Activated CD4-positive, alpha-beta T cell treated with anti-CD3 and anti-CD28 coated beads, Interleukin-2, amount 10 ng/mL, durations not matched to agents 24 days and 14 days (primary cell): ENCODE data around the gene LTBP1. TPM values are rescaled to one million over a fixed set of nuclear protein-coding genes. Genes with fewer than 3 reads are reported as not detected.
"Not testable (repeated sequence)": the region's sequence is repeated elsewhere in the genome, so short reads cannot be mapped to it uniquely, and the experiment has no call there.

Experiments used
- DNase-seq: peaks from one replicate; pipeline ENCODE4 v3.0.0; 2022
- H3K27ac Mint-ChIP-seq: one replicate; pipeline ENCODE4 v1.8.0; 2022; ENCODE audit warnings: mild to moderate bottlenecking, mixed read lengths
- H3K27me3 Mint-ChIP-seq: one replicate; pipeline ENCODE4 v1.8.0; 2022; ENCODE audit warnings: mixed read lengths
- H3K36me3 Mint-ChIP-seq: one replicate; pipeline ENCODE4 v1.8.0; 2022; ENCODE audit warnings: low read depth, mild to moderate bottlenecking, mixed read lengths
- H3K4me1 Mint-ChIP-seq: one replicate; pipeline ENCODE4 v1.8.0; 2021; ENCODE audit warnings: mixed read lengths
- H3K4me3 Mint-ChIP-seq: one replicate; pipeline ENCODE4 v1.8.0; 2022; ENCODE audit warnings: mild to moderate bottlenecking, moderate library complexity, mixed read lengths
- H3K9me3 Mint-ChIP-seq: one replicate; pipeline ENCODE4 v1.8.0; 2021; ENCODE audit warnings: mixed read lengths
- intact Hi-C: fragments of 100-400 bp; cut with micrococcal nuclease; formaldehyde crosslinking; loops from one replicate; pipeline ENCODE4 v1.15.1; 2023
- total RNA-seq: library from RNA; stranded (reverse); gene quantifications from 2 replicates; pipeline ENCODE4 v1.2.3, GENCODE V29; 2022

Gene LTBP1
- total RNA-seq, 1 donor from 2014 or later, result 0.21 TPM

DNA sequence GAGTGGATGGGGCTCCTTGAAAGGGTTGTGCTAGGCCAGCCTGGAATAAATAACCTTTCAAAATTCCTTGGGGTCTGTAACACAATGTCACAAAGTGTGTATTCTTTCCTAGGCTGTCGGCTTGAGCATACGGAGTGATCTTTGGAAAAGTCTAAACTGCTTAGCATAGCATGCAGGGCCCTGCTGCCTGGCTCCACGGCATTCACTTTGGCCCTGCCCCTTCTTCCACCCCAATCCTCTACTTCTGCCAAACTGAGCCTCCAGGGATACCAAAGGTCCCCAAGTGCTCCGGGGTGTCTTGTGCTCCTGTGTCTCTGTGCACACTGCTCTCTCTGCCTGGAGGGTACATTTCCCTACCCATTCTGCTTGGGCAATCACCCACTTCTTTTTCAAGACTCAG, 196.1 kb downstream of the LTBP1 start:
- H3K4me1 Mint-ChIP-seq, result no peaks in the 10 kb centered on the region
- intact Hi-C loops, result no loop called here
- H3K4me3 Mint-ChIP-seq, result no peak overlapping the region
- no peaks in the 10 kb centered on the region for H3K9me3 Mint-ChIP-seq
- DNase-seq, result no peak
- no peak overlapping the region for H3K27ac Mint-ChIP-seq
- H3K36me3 Mint-ChIP-seq, result no peaks in the 10 kb centered on the region
- H3K27me3 Mint-ChIP-seq, result peaks cover 3% of the 10 kb centered on the region

DNA sequence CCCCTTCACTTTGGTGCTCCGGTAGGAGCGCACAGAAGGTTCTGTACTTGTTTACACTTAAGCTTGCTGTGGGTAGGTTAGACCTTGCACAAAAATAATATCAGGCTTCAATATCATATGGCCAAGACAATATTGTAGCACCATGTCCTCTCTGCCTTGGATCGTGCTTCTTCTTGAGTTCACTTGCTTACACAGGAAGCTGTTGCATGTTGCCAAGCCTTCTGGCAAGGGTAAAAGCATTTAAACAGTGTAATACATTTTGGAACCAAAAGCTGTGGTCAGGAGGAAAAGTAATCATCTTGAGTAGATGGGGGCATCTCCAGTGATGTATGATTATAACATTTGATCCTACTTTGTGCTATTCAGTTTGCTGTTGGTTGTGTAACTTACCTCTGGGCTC, 197.5 kb downstream of the LTBP1 start:
- intact Hi-C loops, result no loop called here
- Mint-ChIP-seq H3K4me1 (no peaks in the 10 kb centered on the region), H3K4me3 (no peak overlapping the region), H3K9me3 (no peaks in the 10 kb centered on the region), H3K27me3 (peaks cover 3% of the 10 kb centered on the region), H3K27ac (no peak overlapping the region), H3K36me3 (no peaks in the 10 kb centered on the region)
- no peak for DNase-seq

DNA sequence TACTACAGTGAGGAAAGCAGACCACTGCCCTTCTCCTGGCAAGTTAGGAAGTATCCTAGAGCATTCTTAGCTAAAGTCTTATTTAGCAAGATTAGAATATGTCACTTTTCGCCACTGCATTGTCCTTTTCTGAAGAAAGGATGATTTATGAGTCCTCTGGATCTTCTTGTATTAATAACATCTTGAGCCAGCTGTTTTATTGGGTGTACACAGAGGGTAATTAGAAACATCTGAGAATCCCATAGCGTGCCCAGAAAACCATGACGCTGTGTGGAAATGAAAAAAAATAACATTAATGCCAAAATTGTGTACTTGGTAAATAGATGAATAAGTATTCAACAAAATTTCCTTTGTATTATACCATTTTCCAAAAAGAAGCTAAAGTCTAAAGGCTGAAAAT, 198.7 kb downstream of the LTBP1 start:
- Mint-ChIP-seq H3K36me3 (no peaks in the 10 kb centered on the region), H3K27ac (no peak overlapping the region), H3K27me3 (peaks cover 1% of the 10 kb centered on the region), H3K9me3 (no peaks in the 10 kb centered on the region), H3K4me1 (no peaks in the 10 kb centered on the region), H3K4me3 (no peak overlapping the region)
- intact Hi-C loops, result no loop called here
- no peak for DNase-seq

DNA sequence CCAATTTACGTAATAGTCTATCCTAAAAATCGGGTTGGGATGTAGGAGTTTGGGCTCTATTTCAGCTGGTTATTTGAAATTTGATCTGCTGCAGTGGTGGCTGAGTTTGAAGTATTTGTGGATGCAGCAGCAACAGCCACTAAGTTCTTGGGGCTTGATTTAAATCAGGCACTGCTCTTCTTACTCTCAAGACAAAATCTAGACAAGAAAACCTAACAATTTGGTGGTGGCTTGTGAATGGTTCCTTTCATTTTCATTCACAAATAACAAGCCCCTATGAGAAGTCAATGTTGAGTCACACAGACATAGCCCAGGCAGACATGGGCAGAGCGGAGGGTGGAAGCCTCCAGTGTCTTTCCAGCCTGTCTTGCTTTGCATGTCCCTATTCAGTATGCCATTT, 199.3 kb downstream of the LTBP1 start:
- no peak for DNase-seq
- H3K4me1 Mint-ChIP-seq, result no peaks in the 10 kb centered on the region
- peaks cover 1% of the 10 kb centered on the region for H3K27me3 Mint-ChIP-seq
- H3K36me3 Mint-ChIP-seq, result no peaks in the 10 kb centered on the region
- no peak overlapping the region for H3K27ac Mint-ChIP-seq
- no peak overlapping the region for H3K4me3 Mint-ChIP-seq
- intact Hi-C loops, result no loop called here
- no peaks in the 10 kb centered on the region for H3K9me3 Mint-ChIP-seq

DNA sequence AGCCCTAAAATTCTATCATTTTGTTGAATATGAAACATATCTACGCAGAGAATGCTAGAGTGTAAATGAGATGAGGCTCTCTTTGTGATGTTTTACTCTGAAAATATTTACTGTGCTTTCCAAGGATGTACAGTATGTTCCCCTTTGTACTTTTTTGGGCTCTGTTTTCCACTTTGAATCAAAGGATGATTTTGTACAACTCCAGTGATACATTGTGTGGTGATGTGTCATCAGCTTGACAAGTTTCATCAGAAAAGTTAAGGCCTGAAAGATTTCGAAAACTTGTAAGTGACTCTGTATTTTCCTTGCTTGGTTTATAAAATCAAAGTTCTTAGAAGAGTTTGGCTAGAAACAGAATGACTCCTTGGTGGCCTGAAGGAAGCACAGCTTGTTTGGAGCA, 206.3 kb downstream of the LTBP1 start:
- Mint-ChIP-seq H3K9me3 (no peaks in the 10 kb centered on the region), H3K4me1 (no peaks in the 10 kb centered on the region), H3K27ac (no peak overlapping the region), H3K4me3 (no peak overlapping the region), H3K27me3 (no peaks in the 10 kb centered on the region), H3K36me3 (no peaks in the 10 kb centered on the region)
- DNase-seq, result no peak
- intact Hi-C loops, result no loop called here

DNA sequence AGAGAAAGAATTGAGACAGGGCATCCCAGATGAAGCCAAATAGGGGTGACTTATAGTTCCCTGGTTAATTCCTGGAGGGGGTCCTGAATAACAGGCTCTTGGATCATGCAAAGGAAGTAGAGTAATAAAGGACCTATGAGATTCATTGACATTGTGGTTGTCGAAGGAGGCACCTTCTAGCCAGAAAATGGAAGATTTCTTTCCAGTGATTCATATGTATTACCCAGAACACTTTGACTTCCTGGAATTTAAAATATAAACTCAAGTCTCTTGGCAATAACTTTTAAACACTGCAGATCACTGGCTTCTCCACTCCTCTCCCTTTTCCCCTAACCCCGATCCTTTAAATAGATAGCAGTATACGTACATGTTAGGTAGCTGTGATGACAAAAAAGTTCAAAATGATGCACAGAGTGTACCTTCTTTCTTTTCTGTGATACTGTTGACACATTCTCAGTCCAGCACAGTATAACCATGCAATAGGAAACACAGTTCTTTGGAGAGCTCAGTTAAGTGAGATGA, 211.8 kb downstream of the LTBP1 start:
- H3K36me3 Mint-ChIP-seq, result no peaks in the 10 kb centered on the region
- DNase-seq, result no peak
- intact Hi-C loops, result no loop called here
- no peak overlapping the region for H3K4me3 Mint-ChIP-seq
- H3K9me3 Mint-ChIP-seq, result no peaks in the 10 kb centered on the region
- H3K27ac Mint-ChIP-seq, result no peak overlapping the region
- H3K27me3 Mint-ChIP-seq, result no peaks in the 10 kb centered on the region
- no peaks in the 10 kb centered on the region for H3K4me1 Mint-ChIP-seq

DNA sequence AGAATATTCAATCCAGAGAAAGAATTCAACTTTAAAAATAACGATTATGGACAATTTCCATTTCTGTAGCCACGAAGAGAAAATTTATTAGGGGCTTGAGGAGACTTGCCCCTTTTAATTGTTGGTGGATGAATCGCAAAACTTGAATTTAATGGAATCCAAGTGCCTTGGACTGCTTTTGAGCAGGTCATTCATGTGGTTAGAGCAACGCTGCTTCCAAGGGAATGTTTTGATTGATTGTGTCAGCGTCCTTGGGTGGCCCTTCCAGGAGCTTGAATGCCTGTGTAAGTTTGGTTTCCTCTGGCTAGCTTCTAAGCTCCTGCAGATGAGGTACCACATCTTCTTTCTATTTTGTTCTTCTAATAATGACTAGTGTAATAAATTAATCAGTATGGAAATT, 213.4 kb downstream of the LTBP1 start:
- intact Hi-C loops, result no loop called here
- Mint-ChIP-seq H3K9me3 (no peaks in the 10 kb centered on the region), H3K4me3 (no peak overlapping the region), H3K27ac (no peak overlapping the region), H3K36me3 (no peaks in the 10 kb centered on the region), H3K27me3 (no peaks in the 10 kb centered on the region), H3K4me1 (no peaks in the 10 kb centered on the region)
- DNase-seq, result no peak

DNA sequence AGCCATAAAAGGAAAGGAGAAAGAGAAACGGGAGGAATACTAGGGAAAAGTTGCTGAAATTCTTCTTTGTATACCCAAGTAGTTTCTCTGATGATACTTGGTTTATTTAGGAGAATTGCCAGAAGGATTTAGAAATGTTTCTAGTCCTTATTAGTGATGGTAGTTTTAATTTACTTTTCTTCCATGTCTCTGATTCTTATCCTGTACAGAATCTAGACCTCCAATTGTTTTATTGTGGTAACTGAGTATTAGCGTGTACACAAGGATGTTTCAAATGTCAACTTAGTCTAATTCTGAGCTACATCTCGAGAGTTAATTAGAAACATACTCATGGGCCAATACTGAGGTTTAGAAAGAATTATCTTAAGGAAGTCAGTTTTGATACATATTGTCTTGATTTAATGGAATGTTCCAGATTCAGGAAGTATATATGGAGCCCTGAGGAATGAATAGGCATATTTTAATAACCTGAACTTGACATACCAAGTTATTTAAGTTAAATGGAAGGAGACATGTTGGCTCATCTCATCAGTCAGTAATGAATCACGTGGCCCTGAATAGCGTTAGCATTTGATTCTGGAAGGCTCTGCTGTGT, 219.6 kb downstream of the LTBP1 start:
- no peaks in the 10 kb centered on the region for H3K36me3 Mint-ChIP-seq
- no peak overlapping the region for H3K4me3 Mint-ChIP-seq
- no peak for DNase-seq
- H3K27me3 Mint-ChIP-seq, result peaks cover 3% of the 10 kb centered on the region
- intact Hi-C loops, result no loop called here
- H3K27ac Mint-ChIP-seq, result no peak overlapping the region
- H3K9me3 Mint-ChIP-seq, result no peaks in the 10 kb centered on the region
- H3K4me1 Mint-ChIP-seq, result no peaks in the 10 kb centered on the region

DNA sequence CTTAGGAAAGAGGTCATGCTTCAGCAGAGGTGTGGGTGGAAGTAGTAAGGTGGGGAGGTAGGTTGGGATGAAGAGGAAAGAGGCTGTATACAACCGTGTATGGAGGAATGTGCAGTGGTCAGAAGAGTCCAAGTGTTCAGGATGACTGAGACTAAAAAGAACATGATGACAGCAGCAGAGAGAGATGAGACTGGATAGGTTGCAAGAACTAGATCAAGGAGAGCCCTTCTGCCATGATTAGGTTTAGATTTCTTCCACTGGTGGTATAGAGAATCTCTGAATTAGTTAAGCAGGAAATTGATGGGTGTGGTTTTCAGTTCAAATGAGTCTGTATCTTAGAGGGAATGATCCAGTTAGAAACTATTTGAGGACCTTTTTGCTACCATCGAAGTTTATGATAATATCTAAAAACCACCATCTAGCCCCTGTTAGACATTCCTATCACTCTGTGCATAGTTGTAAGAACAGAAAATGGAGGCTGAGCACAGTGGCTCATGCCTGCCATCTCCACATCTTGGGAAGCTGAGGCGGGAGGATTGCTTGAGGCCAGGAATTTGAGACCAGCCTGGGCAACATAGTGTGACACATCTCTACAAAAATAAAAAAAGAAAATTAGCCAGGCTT, 221.0 kb downstream of the LTBP1 start:
- no peaks in the 10 kb centered on the region for H3K4me1 Mint-ChIP-seq
- H3K36me3 Mint-ChIP-seq, result no peaks in the 10 kb centered on the region
- no peak overlapping the region for H3K27ac Mint-ChIP-seq

DNA sequence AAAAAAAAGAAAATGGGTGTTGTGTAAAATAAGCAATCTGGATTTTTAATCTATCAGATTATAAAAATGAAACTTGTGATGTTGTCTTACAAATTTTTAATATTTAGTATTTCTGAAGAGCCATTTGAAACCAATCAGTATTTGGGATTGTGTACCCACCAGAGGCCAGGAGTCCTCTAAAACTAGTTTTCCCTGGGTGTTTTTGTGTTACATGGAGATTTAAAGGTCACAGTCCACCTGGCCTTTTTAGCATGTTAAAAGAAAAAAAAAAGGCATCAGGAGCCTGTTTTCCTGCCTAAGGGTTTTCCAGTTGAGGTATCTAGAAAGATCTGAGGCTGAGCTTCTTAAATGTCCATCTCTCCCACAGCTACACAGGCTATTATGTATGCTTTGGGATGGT, 221.7 kb downstream of the LTBP1 start:
- DNase-seq, result no peak
- Mint-ChIP-seq H3K9me3 (no peaks in the 10 kb centered on the region), H3K4me3 (no peak overlapping the region), H3K36me3 (no peaks in the 10 kb centered on the region), H3K27ac (no peak overlapping the region), H3K4me1 (no peaks in the 10 kb centered on the region), H3K27me3 (peaks cover 3% of the 10 kb centered on the region)
- intact Hi-C loops, result no loop called here

More for the DNA sequence above, 221.0 kb downstream of the LTBP1 start:
- Mint-ChIP-seq H3K4me3 (no peak overlapping the region), H3K9me3 (no peaks in the 10 kb centered on the region), H3K27me3 (peaks cover 3% of the 10 kb centered on the region)
- intact Hi-C loops, result no loop called here
- DNase-seq, result no peak

DNA sequence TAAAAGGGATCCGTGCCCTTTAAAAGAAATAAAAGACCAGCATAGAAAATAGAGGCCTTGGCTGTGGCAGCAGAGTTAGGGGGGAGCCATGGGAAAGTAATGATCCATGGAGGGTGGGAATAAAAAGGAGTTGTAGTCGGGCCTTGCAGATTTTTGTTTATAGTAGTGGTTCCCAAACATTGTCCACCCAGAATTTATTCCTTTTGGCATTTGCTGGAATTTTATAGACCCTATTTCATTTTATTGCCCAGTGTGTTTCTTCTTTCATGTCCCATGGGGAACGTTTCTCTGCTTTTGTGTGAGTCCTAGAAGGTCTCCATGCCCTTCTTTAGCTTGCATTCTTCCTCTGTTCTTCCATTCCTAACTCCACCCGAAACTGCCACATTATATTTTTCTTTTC, 222.2 kb downstream of the LTBP1 start:
- Mint-ChIP-seq H3K4me3 (no peak overlapping the region), H3K27ac (no peak overlapping the region), H3K4me1 (no peaks in the 10 kb centered on the region), H3K36me3 (no peaks in the 10 kb centered on the region), H3K9me3 (no peaks in the 10 kb centered on the region), H3K27me3 (peaks cover 3% of the 10 kb centered on the region)
- no peak for DNase-seq
- intact Hi-C loops, result no loop called here

DNA sequence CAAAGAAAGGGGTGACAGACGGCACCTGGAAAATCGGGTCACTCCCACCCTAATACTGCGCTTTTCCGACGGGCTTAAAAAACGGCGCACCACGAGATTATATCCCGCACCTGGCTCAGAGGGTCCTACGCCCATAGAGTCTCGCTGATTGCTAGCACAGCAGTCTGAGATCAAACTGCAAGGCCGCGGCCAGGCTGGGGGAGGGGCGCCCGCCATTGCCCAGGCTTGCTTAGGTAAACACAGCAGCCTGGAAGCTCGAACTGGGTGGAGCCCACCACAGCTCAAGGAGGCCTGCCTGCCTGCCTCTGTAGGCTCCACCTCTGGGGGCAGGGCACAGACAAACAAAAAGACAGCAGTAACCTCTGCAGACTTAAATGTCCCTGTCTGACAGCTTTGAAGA, 223.5 kb downstream of the LTBP1 start:
- H3K36me3 Mint-ChIP-seq, intact Hi-C loops, H3K4me3 Mint-ChIP-seq, H3K9me3 Mint-ChIP-seq, H3K4me1 Mint-ChIP-seq, H3K27ac Mint-ChIP-seq, H3K27me3 Mint-ChIP-seq, DNase-seq: not testable (repeated sequence)

DNA sequence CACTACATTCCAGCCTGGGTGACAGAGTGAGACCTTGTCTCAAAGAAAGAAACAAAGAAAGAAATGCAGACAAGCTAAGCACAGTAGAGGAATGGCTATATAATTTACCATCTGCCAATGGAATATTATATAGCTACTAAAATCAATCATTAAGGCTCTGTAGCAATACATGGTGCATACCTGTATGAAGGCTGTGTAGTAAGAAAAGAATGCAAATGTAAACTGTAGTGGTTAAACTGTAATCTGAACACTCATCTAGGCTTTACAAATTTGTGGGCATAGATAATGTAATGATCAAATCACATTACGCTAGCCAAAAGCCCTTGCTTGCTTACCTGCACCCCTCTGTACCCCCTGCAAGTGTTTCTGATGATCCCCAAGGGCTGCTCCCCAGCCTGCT, 230.9 kb downstream of the LTBP1 start:
- no peak for DNase-seq
- intact Hi-C loops, result no loop called here
- H3K36me3 Mint-ChIP-seq, result no peaks in the 10 kb centered on the region
- no peak overlapping the region for H3K4me3 Mint-ChIP-seq
- H3K9me3 Mint-ChIP-seq, result no peaks in the 10 kb centered on the region
- H3K4me1 Mint-ChIP-seq, result no peaks in the 10 kb centered on the region
- H3K27ac Mint-ChIP-seq, result no peak overlapping the region
- no peaks in the 10 kb centered on the region for H3K27me3 Mint-ChIP-seq

DNA sequence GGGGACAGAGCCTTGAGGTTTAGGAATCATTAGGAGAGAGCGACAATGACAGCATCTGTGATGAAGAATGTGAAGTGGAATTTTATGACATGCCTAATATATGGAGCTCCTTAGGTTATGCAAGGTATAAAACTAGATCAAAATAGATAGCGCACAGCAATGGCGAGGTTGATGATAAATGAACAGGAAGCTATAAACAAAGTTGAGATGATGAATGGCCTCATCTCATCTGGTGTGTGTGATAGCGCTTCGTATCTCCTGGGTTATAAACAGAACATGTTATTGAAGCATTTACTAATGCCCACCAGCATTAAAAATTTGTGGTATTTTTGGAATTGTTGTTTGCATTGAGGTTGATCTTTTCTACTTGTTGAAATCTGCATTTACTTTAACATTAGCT, 231.5 kb downstream of the LTBP1 start:
- Mint-ChIP-seq H3K4me3 (no peak overlapping the region), H3K4me1 (no peaks in the 10 kb centered on the region), H3K27ac (no peak overlapping the region), H3K27me3 (no peaks in the 10 kb centered on the region), H3K9me3 (no peaks in the 10 kb centered on the region), H3K36me3 (no peaks in the 10 kb centered on the region)
- intact Hi-C loops, result no loop called here
- DNase-seq, result no peak

DNA sequence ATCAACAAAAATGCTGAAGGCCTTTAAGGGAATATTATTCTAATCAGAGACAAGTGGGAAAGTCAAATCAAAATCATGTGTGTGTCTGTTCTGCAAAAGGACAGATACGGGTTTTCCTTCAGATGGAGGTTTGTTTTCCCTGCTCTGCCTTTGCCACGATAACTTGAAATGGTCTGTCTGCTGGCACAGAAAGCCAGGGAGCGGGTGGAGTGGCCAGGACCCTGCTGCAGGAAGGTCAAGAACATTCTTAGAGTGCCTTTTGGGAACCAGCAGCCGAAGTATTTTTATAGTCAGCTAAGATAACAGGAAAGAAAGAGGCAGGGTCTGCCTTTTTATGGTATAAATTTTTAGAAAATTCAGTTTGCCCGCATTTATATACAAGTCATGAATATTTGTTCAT, 234.2 kb downstream of the LTBP1 start:
- H3K27me3 Mint-ChIP-seq, result no peaks in the 10 kb centered on the region
- H3K36me3 Mint-ChIP-seq, result no peaks in the 10 kb centered on the region
- no peak overlapping the region for H3K27ac Mint-ChIP-seq
- H3K4me1 Mint-ChIP-seq, result no peaks in the 10 kb centered on the region
- intact Hi-C loops, result no loop called here
- DNase-seq, result no peak
- H3K9me3 Mint-ChIP-seq, result no peaks in the 10 kb centered on the region
- H3K4me3 Mint-ChIP-seq, result no peak overlapping the region
